C4-2B (cell line): ENCODE results near the gene MDM1.

Source experiments
- ZFX ChIP-seq: fragments of 450-650 bp; IDR thresholded peaks from 2 replicates; pipeline ENCODE4 v1.6.1; 2017
- TF ChIP-seq, protein P1 (sequence below): fragments of 450-650 bp; conservative IDR thresholded peaks from 2 replicates; pipeline ENCODE4 v1.5.1; 2017; ENCODE audit warnings: mild to moderate bottlenecking

DNA sequence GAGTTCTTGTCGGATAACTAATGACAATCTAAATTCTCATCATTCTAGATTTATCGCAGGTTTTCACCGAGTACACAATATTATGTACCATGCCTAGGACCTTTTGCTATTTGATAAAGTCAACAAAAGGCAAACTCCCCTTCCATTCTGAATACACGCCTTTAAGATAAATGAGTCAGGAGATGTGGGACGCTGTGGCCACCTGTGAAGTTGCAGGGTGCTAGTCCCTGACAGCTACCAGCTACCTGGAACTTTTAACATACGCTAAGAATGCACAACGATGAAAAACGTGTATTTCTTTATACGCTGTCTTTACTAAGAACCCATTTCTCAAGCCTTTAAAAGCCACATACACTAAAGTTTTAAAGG, 678 bp downstream of the MDM1 start:
- TF ChIP-seq, protein P1, sequence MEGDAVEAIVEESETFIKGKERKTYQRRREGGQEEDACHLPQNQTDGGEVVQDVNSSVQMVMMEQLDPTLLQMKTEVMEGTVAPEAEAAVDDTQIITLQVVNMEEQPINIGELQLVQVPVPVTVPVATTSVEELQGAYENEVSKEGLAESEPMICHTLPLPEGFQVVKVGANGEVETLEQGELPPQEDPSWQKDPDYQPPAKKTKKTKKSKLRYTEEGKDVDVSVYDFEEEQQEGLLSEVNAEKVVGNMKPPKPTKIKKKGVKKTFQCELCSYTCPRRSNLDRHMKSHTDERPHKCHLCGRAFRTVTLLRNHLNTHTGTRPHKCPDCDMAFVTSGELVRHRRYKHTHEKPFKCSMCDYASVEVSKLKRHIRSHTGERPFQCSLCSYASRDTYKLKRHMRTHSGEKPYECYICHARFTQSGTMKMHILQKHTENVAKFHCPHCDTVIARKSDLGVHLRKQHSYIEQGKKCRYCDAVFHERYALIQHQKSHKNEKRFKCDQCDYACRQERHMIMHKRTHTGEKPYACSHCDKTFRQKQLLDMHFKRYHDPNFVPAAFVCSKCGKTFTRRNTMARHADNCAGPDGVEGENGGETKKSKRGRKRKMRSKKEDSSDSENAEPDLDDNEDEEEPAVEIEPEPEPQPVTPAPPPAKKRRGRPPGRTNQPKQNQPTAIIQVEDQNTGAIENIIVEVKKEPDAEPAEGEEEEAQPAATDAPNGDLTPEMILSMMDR, result no peak
- no peak for TF ChIP-seq ZFX
